Inflammatory macrophage (primary cell): ENCODE results near the gene TAF8.

Experiments
- DNase-seq, 2 donors: peaks; one replicate each; pipeline ENCODE4 v3.0.0-alpha.2; 2020 to 2022

Gene TAF8

GRCh38 chr6:42125663-42126062 lies 75.3 kb downstream of the TAF8 start:
- no peak for DNase-seq

- DNase-seq: no peak
Measured at GRCh38 chr6:42128460-42129359, 78.4 kb downstream of the TAF8 start.

- DNase-seq: no peak
Measured at GRCh38 chr6:42129360-42129676, 79.0 kb downstream of the TAF8 start.

- DNase-seq: no peak
Measured at GRCh38 chr6:42131531-42131930, 81.2 kb downstream of the TAF8 start.

GRCh38 chr6:42133926-42134325 lies 83.6 kb downstream of the TAF8 start:
- no peak for DNase-seq

GRCh38 chr6:42135161-42135560 lies 84.8 kb downstream of the TAF8 start:
- DNase-seq: no peak

- no peak for DNase-seq
Measured at GRCh38 chr6:42135722-42136121, 85.4 kb downstream of the TAF8 start.

GRCh38 chr6:42136508-42137193 lies 86.3 kb downstream of the TAF8 start:
- DNase-seq: peak; percentile 16 to 49
